Loucy (cell line): Measurements from ENCODE around the gene NKX2-4.

Source experiments
- EZH2phosphoT487 ChIP-seq: fragments of 200-600 bp; IDR thresholded peaks from 2 replicates; pipeline ENCODE4 v1.6.1; 2018; ENCODE audit warnings: antibody characterized with exemption, mild to moderate bottlenecking, moderate library complexity, borderline replicate concordance
- TF ChIP-seq, protein P1 (sequence below): fragments of 200-600 bp; sonication (generic); conservative IDR thresholded peaks from 2 replicates; pipeline ENCODE4 v1.5.1; 2014; ENCODE audit warnings: mild to moderate bottlenecking, antibody characterized with exemption, low read length

DNA sequence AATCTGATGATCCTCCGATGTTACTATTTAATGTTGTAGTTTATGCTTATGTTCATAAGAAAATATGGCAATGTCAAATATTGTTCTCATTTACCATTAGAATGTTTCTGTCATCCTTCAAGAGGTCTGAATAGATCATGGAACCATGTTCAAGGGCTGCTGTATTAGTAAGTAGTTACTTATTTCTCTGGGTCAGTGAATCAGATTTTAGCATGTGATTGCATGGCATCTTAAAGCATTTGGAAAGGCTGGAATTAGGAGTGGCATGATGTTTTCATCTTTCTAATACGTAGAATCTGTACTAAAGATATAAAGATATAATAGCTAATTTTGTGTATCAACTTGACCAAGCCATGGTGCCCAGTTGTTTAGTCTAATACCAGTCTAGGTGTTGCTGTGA lies 40.5 kb upstream of the NKX2-4 start:
- TF ChIP-seq, protein P1, sequence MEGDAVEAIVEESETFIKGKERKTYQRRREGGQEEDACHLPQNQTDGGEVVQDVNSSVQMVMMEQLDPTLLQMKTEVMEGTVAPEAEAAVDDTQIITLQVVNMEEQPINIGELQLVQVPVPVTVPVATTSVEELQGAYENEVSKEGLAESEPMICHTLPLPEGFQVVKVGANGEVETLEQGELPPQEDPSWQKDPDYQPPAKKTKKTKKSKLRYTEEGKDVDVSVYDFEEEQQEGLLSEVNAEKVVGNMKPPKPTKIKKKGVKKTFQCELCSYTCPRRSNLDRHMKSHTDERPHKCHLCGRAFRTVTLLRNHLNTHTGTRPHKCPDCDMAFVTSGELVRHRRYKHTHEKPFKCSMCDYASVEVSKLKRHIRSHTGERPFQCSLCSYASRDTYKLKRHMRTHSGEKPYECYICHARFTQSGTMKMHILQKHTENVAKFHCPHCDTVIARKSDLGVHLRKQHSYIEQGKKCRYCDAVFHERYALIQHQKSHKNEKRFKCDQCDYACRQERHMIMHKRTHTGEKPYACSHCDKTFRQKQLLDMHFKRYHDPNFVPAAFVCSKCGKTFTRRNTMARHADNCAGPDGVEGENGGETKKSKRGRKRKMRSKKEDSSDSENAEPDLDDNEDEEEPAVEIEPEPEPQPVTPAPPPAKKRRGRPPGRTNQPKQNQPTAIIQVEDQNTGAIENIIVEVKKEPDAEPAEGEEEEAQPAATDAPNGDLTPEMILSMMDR, result no peak
- no peak for TF ChIP-seq EZH2phosphoT487
